Esophagus squamous epithelium (tissue), 5 donors: ENCODE results near the gene PAPOLG. TPM values are rescaled to one million over a fixed set of nuclear protein-coding genes. Genes with fewer than 3 reads are reported as not detected.

ENCODE experiments used
- DNase-seq: peaks from one replicate; lab custom pipeline; 2025; lab: John Stamatoyannopoulos, UW
- H3K27ac ChIP-seq, 4 donors: fragments of 200-600 bp; sonication (generic); one replicate each; pipeline ENCODE4 v1.5.1; 2016 to 2019; ENCODE audit warnings: mild to moderate bottlenecking in 1 of 4
- H3K27me3 ChIP-seq, 4 donors: fragments of 200-600 bp; sonication (generic); 1 replicate in 3 of 4; 2 replicates in 1 of 4; pipeline versions ENCODE4 v1.5.1 to v1.6.0; 2017 to 2021; ENCODE audit warnings: antibody characterized with exemption in 1 of 4
- H3K36me3 ChIP-seq, 3 donors: fragments of 200-600 bp; sonication (generic); one replicate each; pipeline ENCODE4 v1.5.1; 2016 to 2019
- H3K4me1 ChIP-seq, 3 donors: fragments of 200-600 bp; sonication (generic); one replicate each; pipeline ENCODE4 v1.5.1; 2017 to 2019
- H3K4me3 ChIP-seq, 4 donors: fragments of 200-600 bp; sonication (generic); 1 replicate in 3 of 4; 2 replicates in 1 of 4; pipeline ENCODE4 v1.5.1; 2016 to 2019; ENCODE audit warnings: mild to moderate bottlenecking in 2 of 4, moderate library complexity in 1 of 4
- H3K9me3 ChIP-seq, 3 donors: fragments of 200-600 bp; sonication (generic); one replicate each; pipeline ENCODE4 v1.5.1; 2016 to 2019
- POLR2A ChIP-seq, 4 donors: fragments of 450-650 bp; IDR thresholded peaks; one replicate each; pipeline ENCODE4 v1.6.1; 2017; ENCODE audit warnings: antibody characterized with exemption in 4 of 4, mild to moderate bottlenecking in 4 of 4, moderate library complexity in 3 of 4
- WGBS, 2 donors: methylation state at CpG; one replicate each; pipeline ENCODE4 v1.1.5; 2018; 5-methylcytosine and 5-hydroxymethylcytosine counted together
- intact Hi-C: fragments of 100-400 bp; cut with DNase I; formaldehyde crosslinking; loops from one replicate; pipeline ENCODE4 v1.15.0; 2022
- total RNA-seq, 4 donors: library from RNA; depleted of rRNA; stranded (reverse); fragments of >200 nt; gene quantifications; one replicate each; pipeline ENCODE4 v1.1.0, GENCODE V29; 2016
- TF ChIP-seq, protein P1 (sequence below), 6 experiments: fragments of 450-650 bp in 4 of 6; fragments of 200-600 bp in 2 of 6; sonication (generic) in 2 of 6; IDR thresholded peaks; one replicate each; pipeline ENCODE4 v1.5.1; 2016 to 2019; ENCODE audit warnings: antibody characterized with exemption in 6 of 6, mild to moderate bottlenecking in 4 of 6, moderate library complexity in 4 of 6
- donor health status: DM: yes; HTN: yes; CAD: no.

Gene PAPOLG
- total RNA-seq, 4 donors from 2014 or later = 7.4 to 13.7 (median 12.0) TPM

DNA sequence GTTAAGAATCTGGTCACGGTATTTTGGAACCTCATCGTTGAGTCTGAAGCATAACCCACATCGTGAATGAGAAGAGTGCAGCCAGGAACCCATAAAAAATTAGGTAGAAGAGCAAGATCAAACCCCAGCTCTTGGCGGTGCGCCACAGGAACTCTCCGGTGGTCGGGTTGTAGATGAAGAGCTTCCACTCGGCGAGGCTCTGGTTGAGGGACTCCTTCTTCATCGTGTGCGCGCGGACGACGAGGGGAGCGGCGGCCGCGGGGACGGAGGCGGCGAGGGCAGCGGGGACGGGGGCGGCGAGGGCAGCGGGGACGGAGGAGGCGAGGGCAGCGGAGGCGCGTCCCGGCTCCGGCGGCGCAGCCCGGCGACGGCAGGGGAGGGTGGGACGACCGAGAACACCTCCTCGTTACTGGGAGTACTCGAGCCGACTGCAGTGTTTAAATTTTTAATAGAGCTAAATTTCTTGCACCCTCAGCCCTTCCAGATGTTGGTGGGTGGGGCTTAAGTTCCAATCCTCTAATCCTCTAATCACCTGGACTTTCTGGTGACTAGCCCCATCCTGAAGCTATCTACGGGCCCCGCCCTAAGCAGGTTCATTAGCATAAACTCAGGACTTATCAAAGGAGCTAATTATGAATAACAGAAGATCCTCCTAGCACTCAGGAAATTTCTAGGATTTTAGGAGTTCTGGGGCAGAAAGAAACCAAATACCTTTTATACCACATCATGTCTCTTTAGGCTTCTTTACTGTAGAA lies 20.4 kb upstream of the PAPOLG start:
- Histone ChIP-seq H3K4me1 (peaks cover 0 to 11% (median 0%) of the 10 kb centered on the region in 3 donors), H3K4me3 (peak overlapping the region; percentile 26 to 68 (median 37)), H3K36me3 (no peaks in the 10 kb centered on the region), H3K9me3 (no peaks in the 10 kb centered on the region), H3K27ac (no peak overlapping the region), H3K27me3 (peaks cover 0 to 58% (median 0%) of the 10 kb centered on the region in 4 donors)
- no peak for DNase-seq
- TF ChIP-seq POLR2A (IDR thresholded peaks at IDR 0.05) = no peak
- TF ChIP-seq, protein P1, sequence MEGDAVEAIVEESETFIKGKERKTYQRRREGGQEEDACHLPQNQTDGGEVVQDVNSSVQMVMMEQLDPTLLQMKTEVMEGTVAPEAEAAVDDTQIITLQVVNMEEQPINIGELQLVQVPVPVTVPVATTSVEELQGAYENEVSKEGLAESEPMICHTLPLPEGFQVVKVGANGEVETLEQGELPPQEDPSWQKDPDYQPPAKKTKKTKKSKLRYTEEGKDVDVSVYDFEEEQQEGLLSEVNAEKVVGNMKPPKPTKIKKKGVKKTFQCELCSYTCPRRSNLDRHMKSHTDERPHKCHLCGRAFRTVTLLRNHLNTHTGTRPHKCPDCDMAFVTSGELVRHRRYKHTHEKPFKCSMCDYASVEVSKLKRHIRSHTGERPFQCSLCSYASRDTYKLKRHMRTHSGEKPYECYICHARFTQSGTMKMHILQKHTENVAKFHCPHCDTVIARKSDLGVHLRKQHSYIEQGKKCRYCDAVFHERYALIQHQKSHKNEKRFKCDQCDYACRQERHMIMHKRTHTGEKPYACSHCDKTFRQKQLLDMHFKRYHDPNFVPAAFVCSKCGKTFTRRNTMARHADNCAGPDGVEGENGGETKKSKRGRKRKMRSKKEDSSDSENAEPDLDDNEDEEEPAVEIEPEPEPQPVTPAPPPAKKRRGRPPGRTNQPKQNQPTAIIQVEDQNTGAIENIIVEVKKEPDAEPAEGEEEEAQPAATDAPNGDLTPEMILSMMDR (IDR thresholded peaks at IDR 0.05) = no peak
- 1 to 2% methylated on average over 18 to 39 of the region's 46 CpGs for WGBS, 2 donors
- intact Hi-C loops = no loop called here

DNA sequence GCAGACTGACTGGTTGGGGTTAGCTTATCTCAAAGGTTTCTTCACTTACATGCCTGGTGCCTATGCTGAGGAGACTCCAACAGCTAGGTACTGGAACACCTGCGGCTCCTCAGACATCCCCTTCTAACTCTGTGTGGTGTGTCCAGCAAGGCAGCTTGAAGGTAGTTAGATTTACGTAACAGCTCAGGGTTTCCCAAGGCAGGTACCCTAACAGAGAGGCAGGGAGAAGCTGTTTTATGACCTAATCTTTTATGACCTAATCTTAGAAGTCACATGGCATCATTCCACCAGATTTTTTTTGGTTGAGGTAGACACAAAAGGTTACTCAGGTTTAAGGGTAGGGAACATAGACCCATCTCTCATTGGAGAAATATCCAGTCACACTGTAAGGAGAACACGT lies 17.4 kb upstream of the PAPOLG start:
- H3K9me3 ChIP-seq = no peaks in the 10 kb centered on the region
- H3K4me3 ChIP-seq = no peak overlapping the region
- WGBS, 2 donors = 74 to 75% methylated on average over 1 to 2 of the region's 3 CpGs
- H3K27ac ChIP-seq = no peak overlapping the region
- H3K4me1 ChIP-seq = peaks cover 0 to 11% (median 0%) of the 10 kb centered on the region in 3 donors
- intact Hi-C loops = no loop called here
- no peak for TF ChIP-seq POLR2A (IDR thresholded peaks at IDR 0.05)
- TF ChIP-seq, protein P1 (IDR thresholded peaks at IDR 0.05) = no peak
- peaks cover 0 to 58% (median 0%) of the 10 kb centered on the region in 4 donors for H3K27me3 ChIP-seq
- no peaks in the 10 kb centered on the region for H3K36me3 ChIP-seq
- DNase-seq = no peak

DNA sequence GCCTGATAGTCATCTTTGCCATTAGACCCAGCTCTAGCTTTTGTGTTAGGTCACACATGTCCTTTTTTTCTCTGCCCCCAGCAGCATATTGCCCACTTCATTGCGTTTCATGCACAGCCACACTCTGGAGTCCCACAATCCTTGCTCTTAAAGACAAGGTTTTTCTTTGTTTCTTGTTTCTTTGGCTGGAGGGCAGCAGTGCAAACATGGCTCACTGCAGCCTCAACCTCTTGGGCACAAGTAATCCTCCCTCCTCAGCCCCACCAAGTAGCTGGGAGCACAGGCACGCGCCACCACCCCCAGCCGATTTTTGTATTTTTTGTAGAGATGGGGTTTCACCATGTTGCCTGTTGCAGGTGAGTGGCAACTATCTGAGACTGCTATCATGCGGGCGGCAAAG lies 16.9 kb upstream of the PAPOLG start:
- WGBS, 2 donors = 77 to 83% methylated on average over 6 of the region's 6 CpGs
- no peaks in the 10 kb centered on the region for H3K36me3 ChIP-seq
- no peaks in the 10 kb centered on the region for H3K9me3 ChIP-seq
- H3K4me3 ChIP-seq = no peak overlapping the region
- TF ChIP-seq, protein P1 (IDR thresholded peaks at IDR 0.05) = no peak
- TF ChIP-seq POLR2A (IDR thresholded peaks at IDR 0.05) = no peak
- no peak for DNase-seq
- H3K27me3 ChIP-seq = peaks cover 0 to 58% (median 0%) of the 10 kb centered on the region in 4 donors
- peaks cover 0 to 11% (median 0%) of the 10 kb centered on the region in 3 donors for H3K4me1 ChIP-seq
- no peak overlapping the region for H3K27ac ChIP-seq
- intact Hi-C loops = no loop called here

DNA sequence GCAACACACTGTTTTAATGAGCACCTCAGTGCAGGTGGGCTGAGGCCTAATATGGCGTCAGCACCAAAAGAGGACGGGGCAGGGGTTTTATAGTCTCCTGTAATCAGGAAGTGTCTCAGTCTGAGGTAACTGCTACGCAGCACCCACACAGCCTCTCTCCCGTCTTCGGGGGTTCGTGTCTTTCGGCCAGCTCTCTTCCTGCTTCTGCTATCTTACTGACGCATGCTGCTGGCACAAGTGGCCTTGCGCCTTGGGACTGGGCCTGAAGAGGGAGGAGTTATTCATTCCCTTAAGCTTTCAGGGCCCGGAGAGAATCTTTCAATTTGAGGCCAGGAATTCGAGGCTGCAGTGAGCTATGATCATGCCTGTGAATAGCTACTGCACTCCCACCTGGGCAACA lies 14.5 kb upstream of the PAPOLG start:
- 84 to 92% methylated on average over 8 to 11 of the region's 11 CpGs for WGBS, 2 donors
- Histone ChIP-seq H3K9me3 (no peaks in the 10 kb centered on the region), H3K27ac (no peak overlapping the region), H3K36me3 (no peaks in the 10 kb centered on the region), H3K27me3 (peaks cover 0 to 40% (median 0%) of the 10 kb centered on the region in 4 donors), H3K4me1 (no peaks in the 10 kb centered on the region), H3K4me3 (no peak overlapping the region)
- intact Hi-C loops = no loop called here
- no peak for DNase-seq
- TF ChIP-seq, protein P1 (IDR thresholded peaks at IDR 0.05) = no peak
- no peak for TF ChIP-seq POLR2A (IDR thresholded peaks at IDR 0.05)

DNA sequence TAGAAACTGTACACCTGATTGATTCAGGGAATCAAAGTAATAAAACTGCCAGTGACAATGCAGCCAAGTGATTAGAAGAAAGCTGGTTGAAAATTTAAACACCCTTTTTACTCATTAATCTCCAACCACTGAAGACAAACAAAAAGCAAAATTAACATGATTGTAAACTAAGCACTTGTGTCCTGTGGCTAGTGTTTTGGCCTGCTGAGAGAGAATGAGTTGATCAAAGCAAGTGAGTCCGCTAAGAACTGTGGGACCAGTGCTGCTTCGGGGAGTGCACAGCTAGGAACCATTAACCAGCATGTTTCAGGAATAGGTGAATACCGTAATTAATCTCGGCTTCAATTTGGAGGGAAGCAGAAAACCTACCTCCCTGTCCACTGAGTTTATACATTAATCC lies 13.6 kb upstream of the PAPOLG start:
- Histone ChIP-seq H3K27ac (no peak overlapping the region), H3K27me3 (peaks cover 0 to 31% (median 0%) of the 10 kb centered on the region in 4 donors), H3K9me3 (no peaks in the 10 kb centered on the region), H3K4me1 (no peaks in the 10 kb centered on the region), H3K36me3 (no peaks in the 10 kb centered on the region), H3K4me3 (no peak overlapping the region)
- intact Hi-C loops = no loop called here
- no peak for TF ChIP-seq POLR2A (IDR thresholded peaks at IDR 0.05)
- TF ChIP-seq, protein P1 (IDR thresholded peaks at IDR 0.05) = no peak
- no peak for DNase-seq
- WGBS, 2 donors = 81 to 84% methylated on average over 4 of the region's 4 CpGs
